Right lobe of liver (tissue), 6 donors: ENCODE results near the gene BROX. TPM values are rescaled to one million over a fixed set of nuclear protein-coding genes. Genes with fewer than 3 reads are reported as not detected.

Source experiments
- ATAC-seq, 4 donors: fragments of 200-7000 bp; cut with Tn5 transposase; one replicate each; pipeline ENCODE4 v1.9.1; 2020; ENCODE audit warnings: mild to moderate bottlenecking in 4 of 4, moderate library complexity in 4 of 4
- DNase-seq, 3 donors: peaks; one replicate each; pipeline ENCODE4 v3.0.0-alpha.2; 2020
- H3K27ac ChIP-seq, 3 donors: fragments of 200-600 bp; one replicate each; pipeline ENCODE4 v1.8.0; 2022
- H3K27me3 ChIP-seq, 2 donors: fragments of 200-600 bp; one replicate each; pipeline ENCODE4 v1.8.0; 2022
- H3K36me3 ChIP-seq, 4 donors: fragments of 200-600 bp; sonication (generic) in 1 of 4; one replicate each; pipeline versions ENCODE4 v1.5.1 to v1.8.0; 2017 to 2022; ENCODE audit warnings: control low read depth in 1 of 4
- H3K4me1 ChIP-seq, 4 donors: fragments of 200-600 bp; sonication (generic) in 1 of 4; one replicate each; pipeline versions ENCODE4 v1.5.1 to v1.8.0; 2017 to 2022; ENCODE audit warnings: control low read depth in 1 of 4
- H3K4me3 ChIP-seq, 3 donors: fragments of 200-600 bp; one replicate each; pipeline ENCODE4 v1.8.0; 2022
- H3K9me3 ChIP-seq, 4 donors: fragments of 200-600 bp; sonication (generic) in 1 of 4; one replicate each; pipeline versions ENCODE4 v1.5.1 to v1.8.0; 2017 to 2022; ENCODE audit warnings: control low read depth in 1 of 4
- POLR2A ChIP-seq: fragments of 450-650 bp; IDR thresholded peaks from one replicate; pipeline ENCODE4 v1.6.1; 2017; ENCODE audit warnings: antibody characterized with exemption, mild to moderate bottlenecking
- WGBS: methylation state at CpG from one replicate; pipeline ENCODE4 v1.1.6; 2018; ENCODE audit warnings: low coverage, low lambda C conversion rate; ENCODE audit not compliant: insufficient coverage; ENCODE audit errors: missing lambda C conversion rate; 5-methylcytosine and 5-hydroxymethylcytosine counted together
- intact Hi-C, 2 donors: fragments of 100-400 bp; cut with DNase I; formaldehyde crosslinking; loops; one replicate each; pipeline versions ENCODE4 v1.11.2 to v1.14.1; 2022
- total RNA-seq, 6 experiments: library from RNA; depleted of rRNA in 2 of 6; stranded (reverse); fragments of >200 nt in 2 of 6; fragmentation: NEBNext Ultra II Directional in 3 of 6; extraction: Animal tissue kit (Norgen Biotek cat#: 25700) in 3 of 6; gene quantifications; one replicate each; pipeline versions ENCODE4 v1.1.0 to v1.2.4, GENCODE V29; 2016 to 2023
- TF ChIP-seq, protein P1 (sequence below), 4 donors: fragments of 200-600 bp in 3 of 4; fragments of 450-650 bp in 1 of 4; IDR thresholded peaks; one replicate each; pipeline versions ENCODE4 v1.5.1 to v1.8.0; 2016 to 2022; ENCODE audit warnings: antibody characterized with exemption in 4 of 4, mild to moderate bottlenecking in 2 of 4
- donor health status: DM: no; HTN: yes; CAD: no.
- donor health status: DM: no; HTN: no; CAD: no.
- donor health status: DM: no; HTN: no; CAD: no.
- donor health status: DM: no; HTN: yes; CAD: no.
- donor health status: DM: no; HTN: yes; CAD: no.

BROX gene
- total RNA-seq, 6 experiments from 2014 or later: 13.3 to 24.3 (median 20.2) TPM

DNA sequence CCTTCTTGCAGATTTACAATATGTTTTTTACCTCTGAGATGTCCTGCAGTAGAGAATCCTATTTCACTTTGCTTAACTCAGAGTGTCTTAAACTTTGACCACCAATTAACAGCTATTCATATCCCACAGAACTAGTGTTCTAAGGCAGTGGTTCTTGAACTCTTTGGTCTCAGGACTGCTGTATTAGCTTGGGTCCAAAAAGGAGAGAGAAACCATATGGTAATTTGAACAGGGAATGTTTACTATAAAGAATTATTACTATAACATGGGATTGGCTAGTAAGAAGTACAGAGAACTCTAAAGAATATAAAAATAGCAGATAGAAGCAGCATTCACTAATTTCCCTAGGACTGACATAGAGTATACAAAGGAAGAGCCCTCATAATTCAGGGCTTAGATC is 56.2 kb downstream of the BROX start:
- intact Hi-C loops: no loop called here
- Histone ChIP-seq H3K9me3 (peaks cover 0 to 5% (median 0%) of the 10 kb centered on the region in 4 donors), H3K27ac (no peak overlapping the region), H3K36me3 (no peaks in the 10 kb centered on the region), H3K27me3 (no peaks in the 10 kb centered on the region), H3K4me1 (no peaks in the 10 kb centered on the region), H3K4me3 (no peak overlapping the region)
- DNase-seq (no peak), ATAC-seq (no peak)
- no peak for TF ChIP-seq POLR2A
- TF ChIP-seq, protein P1, sequence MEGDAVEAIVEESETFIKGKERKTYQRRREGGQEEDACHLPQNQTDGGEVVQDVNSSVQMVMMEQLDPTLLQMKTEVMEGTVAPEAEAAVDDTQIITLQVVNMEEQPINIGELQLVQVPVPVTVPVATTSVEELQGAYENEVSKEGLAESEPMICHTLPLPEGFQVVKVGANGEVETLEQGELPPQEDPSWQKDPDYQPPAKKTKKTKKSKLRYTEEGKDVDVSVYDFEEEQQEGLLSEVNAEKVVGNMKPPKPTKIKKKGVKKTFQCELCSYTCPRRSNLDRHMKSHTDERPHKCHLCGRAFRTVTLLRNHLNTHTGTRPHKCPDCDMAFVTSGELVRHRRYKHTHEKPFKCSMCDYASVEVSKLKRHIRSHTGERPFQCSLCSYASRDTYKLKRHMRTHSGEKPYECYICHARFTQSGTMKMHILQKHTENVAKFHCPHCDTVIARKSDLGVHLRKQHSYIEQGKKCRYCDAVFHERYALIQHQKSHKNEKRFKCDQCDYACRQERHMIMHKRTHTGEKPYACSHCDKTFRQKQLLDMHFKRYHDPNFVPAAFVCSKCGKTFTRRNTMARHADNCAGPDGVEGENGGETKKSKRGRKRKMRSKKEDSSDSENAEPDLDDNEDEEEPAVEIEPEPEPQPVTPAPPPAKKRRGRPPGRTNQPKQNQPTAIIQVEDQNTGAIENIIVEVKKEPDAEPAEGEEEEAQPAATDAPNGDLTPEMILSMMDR (IDR thresholded peaks at IDR 0.05): no peak

DNA sequence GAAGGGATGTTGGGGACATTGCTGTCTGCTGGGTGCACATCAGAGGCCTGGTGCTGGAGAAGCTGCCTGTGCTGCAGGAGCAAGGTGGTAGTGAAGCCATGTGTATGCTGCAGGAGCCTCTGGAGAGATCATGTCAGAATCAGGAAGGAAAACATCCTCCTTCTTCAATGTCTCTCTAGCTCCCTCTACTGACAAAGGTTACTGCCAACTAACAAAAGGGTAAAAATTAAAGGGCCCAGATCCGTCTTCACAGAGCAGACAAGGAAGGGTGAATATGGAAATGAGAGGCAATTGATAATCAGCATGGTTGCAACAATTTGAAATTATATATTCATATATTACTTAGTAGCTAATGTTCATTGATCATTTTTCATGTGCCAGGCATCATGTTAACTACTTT is 56.8 kb downstream of the BROX start:
- no peaks in the 10 kb centered on the region for H3K36me3 ChIP-seq
- H3K9me3 ChIP-seq: peaks cover 0 to 5% (median 0%) of the 10 kb centered on the region in 4 donors
- H3K27ac ChIP-seq: no peak overlapping the region
- no peak overlapping the region for H3K4me3 ChIP-seq
- intact Hi-C loops: no loop called here
- H3K27me3 ChIP-seq: no peaks in the 10 kb centered on the region
- TF ChIP-seq POLR2A: no peak
- TF ChIP-seq, protein P1 (IDR thresholded peaks at IDR 0.05): peak in 1 of 4 donors; percentile 19
- no CpG with 5 or more reads among the region's 1 CpG for WGBS
- no peak for DNase-seq
- ATAC-seq: no peak
- H3K4me1 ChIP-seq: no peaks in the 10 kb centered on the region

GRCh38 chr1:222769971-222770620 is 57.7 kb downstream of the BROX start:
- Histone ChIP-seq H3K36me3 (no peaks in the 10 kb centered on the region), H3K27me3 (no peaks in the 10 kb centered on the region), H3K4me1 (no peaks in the 10 kb centered on the region), H3K4me3 (no peak overlapping the region), H3K9me3 (peaks cover 0 to 5% (median 0%) of the 10 kb centered on the region in 4 donors), H3K27ac (no peak overlapping the region)
- TF ChIP-seq POLR2A: no peak
- TF ChIP-seq, protein P1 (IDR thresholded peaks at IDR 0.05): no peak
- no peak for DNase-seq
- no peak for ATAC-seq
- WGBS: 77% methylated on average over 2 of the region's 2 CpGs
- intact Hi-C loops: no loop called here

DNA sequence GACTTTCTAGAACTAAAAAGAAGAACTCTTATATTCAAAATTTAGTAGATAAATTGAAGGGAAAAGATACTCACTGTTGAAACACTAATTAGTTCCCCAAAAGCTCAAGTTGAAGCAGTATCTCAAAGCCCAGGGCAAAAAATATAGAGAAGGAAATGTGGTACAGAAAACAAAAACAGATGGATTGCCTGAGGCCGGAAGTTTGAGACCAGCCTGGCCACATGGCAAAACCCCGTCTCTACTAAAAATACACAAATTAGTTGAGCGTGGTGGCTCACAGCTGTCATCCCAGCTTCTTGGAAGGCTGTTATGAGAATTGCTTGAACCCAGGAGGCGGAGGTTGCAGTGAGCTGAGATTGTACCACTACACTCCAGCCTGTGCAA is 60.6 kb downstream of the BROX start:
- H3K4me3 ChIP-seq: no peak overlapping the region
- ATAC-seq (peak in 3 of 4 donors; percentile 6 to 48 (median 28)), DNase-seq (no peak)
- no peak overlapping the region for H3K27ac ChIP-seq
- H3K27me3 ChIP-seq: no peaks in the 10 kb centered on the region
- intact Hi-C loops: no loop called here
- peaks cover 0 to 5% (median 0%) of the 10 kb centered on the region in 4 donors for H3K9me3 ChIP-seq
- WGBS: 50% methylated on average over 4 of the region's 4 CpGs
- peaks cover 0 to 5% (median 0%) of the 10 kb centered on the region in 4 donors for H3K4me1 ChIP-seq
- TF ChIP-seq, protein P1 (IDR thresholded peaks at IDR 0.05): no peak
- no peak for TF ChIP-seq POLR2A
- H3K36me3 ChIP-seq: no peaks in the 10 kb centered on the region

- H3K4me3 ChIP-seq: no peak overlapping the region
- peak; percentile 41 to 89 (median 69) for ATAC-seq
- TF ChIP-seq POLR2A: no peak
- TF ChIP-seq, protein P1 (IDR thresholded peaks at IDR 0.05): no peak
- 100% methylated on average over 1 of the region's 1 CpG for whole genome bisulfite sequencing
- H3K4me1 ChIP-seq: peaks cover 0 to 8% (median 0%) of the 10 kb centered on the region in 4 donors
- no peak overlapping the region for H3K27ac ChIP-seq
- intact Hi-C loops: no loop called here
- DNase-seq: no peak
- no peaks in the 10 kb centered on the region for H3K36me3 ChIP-seq
- no peaks in the 10 kb centered on the region for H3K9me3 ChIP-seq
- H3K27me3 ChIP-seq: no peaks in the 10 kb centered on the region
Observed at GRCh38 chr1:222777463-222777862, 65.1 kb downstream of the BROX start.
